Stimulated activated CD8-positive, alpha-beta memory T cell treated with anti-CD3 and anti-CD28 coated beads, Interleukin-15, amount 100 ng/mL, for 1 hour (primary cell): ENCODE data around the gene CARMIL1.

Experiments used
- DNase-seq: peaks from one replicate; pipeline ENCODE4 v3.0.0-alpha.2; 2020; ENCODE audit warnings: low read depth

CARMIL1 gene

DNA sequence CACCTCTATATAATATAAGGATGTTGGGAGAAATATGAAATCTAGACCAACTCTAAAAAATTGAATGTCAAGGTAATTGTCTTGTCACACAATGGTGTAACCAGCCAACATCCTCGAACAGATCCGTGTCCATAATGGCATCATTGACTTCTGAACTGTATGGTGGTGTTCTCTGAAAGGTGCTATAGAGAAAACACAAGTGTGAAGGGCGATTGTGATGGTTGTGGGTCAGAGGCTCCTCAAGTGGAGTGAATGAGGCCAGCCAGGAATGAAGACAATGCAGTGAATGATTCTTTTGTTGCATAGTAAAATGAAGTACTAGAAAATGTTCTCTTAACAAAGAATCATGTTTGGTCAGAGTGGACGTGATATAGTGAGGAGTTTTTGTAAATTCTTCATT is 58.3 kb downstream of the CARMIL1 start:
- no peak for DNase-seq

DNA sequence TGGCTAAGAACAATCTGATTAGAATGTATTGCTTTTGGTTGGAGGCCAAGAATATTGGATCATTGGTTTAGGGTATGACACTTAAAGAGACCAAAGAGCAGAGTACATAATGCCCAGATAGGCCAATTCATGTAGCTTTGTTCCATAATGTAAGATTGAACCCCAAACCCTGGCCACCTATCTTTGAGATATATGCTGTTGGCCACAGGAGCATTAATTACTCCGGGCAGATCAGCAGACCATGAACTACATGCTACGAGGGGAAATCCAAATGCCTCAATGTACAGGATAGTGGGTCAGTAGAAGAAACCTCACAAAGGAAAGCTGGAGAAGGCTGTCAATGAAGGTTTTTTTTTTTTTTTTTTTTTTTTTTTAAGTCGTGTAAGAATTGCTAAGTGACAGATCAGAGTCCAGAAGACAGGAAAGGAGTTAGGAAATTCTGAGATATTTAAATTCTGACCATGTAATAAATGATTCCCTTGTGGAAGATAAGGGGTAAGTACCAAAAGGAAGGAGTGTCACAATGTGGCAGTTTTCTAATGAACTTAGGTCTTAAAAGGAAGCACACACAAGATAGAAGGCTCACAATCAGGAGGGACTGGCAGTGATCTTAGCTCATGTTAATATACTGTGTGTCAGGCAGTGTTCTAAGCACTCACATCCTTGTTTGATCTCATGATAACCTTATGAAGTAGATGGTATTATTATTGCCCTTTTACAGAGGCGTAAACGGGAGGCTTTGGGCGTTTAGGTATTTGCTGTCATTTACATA is 61.4 kb downstream of the CARMIL1 start:
- no peak for DNase-seq

DNA sequence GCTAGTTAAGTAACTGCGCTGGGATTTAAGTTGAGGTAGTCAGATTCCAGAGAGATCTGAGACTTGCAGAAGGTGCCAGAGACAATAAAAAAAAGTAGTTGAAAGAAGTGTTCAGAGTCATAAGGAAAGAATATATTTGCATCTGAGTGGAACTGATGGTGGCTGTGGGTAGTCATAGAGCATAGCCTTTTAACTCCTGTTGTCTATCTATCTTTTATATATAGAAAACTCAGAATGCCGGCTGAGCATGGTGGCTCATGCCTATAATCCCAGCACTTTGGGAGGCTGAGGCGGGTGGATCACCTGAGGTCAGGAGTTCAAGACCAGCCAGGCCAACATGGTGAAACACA is 62.0 kb downstream of the CARMIL1 start:
- no peak for DNase-seq

DNA sequence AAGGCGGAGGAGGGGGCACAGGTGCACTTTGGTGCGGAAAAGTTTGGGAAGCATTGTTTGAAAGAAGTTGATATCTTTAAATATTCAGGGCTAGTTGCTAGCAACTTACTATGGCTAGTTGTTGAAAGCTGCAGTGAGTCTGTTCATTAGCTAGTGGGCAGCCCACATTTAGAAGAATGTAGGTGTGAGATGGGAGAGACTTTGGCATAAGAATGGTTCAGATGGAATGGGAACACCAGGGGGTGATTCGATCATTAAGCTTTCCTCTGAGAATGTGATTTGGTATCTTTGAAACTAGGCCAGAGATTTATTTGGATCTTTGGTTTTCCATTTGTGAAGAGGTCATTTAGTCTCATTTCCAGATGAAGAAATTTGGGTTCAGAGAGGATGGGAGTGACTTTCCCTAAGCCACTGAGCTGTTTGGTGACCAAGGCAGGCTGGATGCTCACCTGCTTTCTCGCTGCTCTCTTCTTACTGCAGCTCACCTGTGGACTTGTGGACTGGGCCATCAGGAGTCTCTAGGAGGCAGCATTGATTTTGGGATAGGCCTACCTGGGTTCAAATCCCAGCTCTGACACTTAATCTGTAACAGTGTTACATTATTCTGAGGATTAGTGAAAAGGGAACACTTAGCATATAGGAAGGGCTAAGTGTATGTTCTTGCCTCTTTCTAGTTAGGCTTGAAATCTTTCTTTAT is 62.9 kb downstream of the CARMIL1 start:
- no peak for DNase-seq

DNA sequence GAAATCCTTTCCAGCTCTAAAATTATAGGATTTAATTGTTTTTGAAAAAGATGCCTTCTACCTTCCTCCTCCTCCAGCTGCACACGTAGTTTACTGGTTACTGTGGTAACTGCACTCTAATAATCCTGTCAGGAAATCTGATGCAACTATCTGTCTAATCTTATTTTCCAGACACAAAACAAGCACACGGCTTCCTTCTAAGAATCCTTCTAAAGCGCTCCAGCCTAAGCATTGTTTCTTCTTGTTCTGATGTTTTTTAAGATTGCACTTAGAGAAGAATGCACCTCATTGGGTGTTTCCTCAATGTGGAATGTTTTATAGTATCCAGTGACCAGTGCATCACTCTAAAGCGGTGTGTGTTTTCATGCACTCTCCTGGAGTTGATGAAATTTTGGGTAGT is 63.6 kb downstream of the CARMIL1 start:
- DNase-seq: no peak

DNA sequence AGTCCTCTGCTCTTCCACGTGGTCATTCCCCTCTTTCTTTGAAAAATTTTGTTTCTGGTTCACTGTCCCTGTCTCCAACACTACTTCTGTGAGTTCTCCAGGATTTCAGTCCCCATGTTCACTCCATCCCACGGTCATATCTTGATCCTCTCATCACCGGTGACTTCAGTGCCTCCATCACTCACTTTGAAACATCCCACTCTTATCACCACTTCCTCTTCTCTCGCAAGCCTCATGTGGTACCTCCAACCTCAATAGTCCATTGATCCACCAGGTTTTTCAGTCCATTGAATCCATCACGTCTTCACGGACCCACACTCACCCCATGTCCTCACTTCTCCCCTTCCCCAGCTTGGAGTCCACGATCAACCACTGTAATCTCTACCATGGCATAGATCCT is 64.8 kb downstream of the CARMIL1 start:
- DNase-seq: no peak

DNA sequence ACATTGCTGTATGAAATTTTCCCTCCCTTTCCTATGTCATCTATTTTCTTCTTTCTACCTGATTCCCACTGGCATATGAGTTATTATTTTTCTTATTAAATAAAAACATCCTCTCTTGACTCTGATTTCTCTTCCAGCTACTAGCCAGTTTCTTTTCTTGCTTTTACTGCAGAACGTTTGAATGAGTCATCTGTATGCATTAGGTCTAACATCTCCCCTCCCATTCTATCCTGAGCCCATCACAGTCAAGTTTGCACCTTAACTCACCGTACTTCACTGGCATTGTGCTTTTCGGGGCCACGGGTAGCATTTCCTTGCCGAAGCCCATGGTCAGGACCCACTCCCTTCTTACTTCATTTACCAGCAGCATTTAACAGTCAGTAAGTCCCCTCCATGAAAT is 65.7 kb downstream of the CARMIL1 start:
- DNase-seq: no peak

DNA sequence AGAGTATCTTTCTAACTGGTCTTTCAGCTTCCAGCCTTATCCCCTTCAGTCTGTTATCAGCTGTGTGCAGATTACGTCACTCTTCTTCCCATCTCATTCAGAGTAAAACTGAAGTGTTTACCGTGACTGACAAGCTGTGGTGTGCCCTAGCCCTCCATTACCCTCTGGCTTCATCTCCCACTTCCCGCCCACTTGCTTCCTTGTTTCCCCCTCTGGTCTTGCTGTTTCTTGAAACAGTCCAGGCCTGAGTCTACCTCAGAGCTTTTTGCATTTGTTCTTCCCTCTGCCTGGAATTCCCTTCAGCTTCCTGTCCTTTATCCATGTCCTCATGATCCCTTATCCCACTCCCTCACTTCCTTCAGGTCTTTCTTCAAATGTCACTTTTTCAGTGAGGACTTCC is 66.9 kb downstream of the CARMIL1 start:
- DNase-seq: no peak

DNA sequence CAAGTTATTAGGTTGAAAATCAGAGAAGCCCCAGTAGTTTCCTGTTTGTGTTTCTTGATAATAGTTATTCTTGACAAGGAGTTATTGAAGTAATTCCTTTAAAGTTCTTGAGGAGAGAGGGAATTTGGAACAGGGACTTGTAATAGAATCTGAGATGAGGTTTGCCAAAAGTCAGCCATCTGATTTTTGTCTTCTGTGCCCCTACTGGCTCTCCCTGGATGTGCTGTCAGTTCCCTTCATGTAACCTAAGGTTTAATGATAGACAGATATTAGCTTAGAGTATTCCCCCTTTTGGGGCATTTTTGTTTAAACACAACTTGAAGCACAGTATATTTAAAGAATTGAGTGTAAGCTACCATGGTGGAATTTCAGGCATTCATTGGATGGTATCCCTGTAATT is 71.4 kb downstream of the CARMIL1 start:
- no peak for DNase-seq

DNA sequence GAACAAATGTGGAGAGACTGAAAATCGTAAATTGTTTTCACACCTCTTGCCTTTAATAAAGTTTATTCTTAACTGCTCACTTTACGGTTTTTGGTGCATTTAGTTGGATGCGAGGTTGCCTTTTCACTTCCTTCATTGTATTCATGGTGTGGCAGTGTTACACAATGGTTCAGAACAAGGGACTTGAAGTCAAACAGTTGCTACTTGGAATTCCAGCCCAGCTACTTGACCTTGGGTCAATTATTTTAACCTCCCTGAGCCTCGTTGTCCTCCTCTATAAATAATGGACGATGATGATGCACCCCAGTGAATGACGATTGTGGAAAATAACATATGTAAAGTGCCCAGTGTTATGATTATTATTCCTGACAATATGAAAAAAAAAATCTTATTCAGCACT is 72.3 kb downstream of the CARMIL1 start:
- no peak for DNase-seq

DNA sequence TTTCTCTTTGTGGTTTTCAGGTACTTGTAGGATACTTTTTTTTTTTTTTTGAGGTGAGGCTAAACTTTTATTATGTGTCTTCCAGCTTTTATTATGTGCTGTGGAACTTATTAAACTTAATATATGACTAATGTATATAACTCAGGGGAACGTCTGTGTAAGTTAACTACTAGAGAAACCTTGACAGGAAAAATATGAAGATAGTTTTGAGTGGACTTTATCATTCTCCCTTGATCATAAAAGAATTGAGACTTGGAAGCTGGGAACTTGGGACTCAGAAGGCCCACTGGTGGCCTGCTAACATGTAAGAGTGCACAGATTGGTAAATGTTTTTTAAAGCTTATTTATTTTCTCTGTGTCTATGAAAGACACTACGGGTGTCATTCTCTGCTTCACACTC is 73.1 kb downstream of the CARMIL1 start:
- no peak for DNase-seq

DNA sequence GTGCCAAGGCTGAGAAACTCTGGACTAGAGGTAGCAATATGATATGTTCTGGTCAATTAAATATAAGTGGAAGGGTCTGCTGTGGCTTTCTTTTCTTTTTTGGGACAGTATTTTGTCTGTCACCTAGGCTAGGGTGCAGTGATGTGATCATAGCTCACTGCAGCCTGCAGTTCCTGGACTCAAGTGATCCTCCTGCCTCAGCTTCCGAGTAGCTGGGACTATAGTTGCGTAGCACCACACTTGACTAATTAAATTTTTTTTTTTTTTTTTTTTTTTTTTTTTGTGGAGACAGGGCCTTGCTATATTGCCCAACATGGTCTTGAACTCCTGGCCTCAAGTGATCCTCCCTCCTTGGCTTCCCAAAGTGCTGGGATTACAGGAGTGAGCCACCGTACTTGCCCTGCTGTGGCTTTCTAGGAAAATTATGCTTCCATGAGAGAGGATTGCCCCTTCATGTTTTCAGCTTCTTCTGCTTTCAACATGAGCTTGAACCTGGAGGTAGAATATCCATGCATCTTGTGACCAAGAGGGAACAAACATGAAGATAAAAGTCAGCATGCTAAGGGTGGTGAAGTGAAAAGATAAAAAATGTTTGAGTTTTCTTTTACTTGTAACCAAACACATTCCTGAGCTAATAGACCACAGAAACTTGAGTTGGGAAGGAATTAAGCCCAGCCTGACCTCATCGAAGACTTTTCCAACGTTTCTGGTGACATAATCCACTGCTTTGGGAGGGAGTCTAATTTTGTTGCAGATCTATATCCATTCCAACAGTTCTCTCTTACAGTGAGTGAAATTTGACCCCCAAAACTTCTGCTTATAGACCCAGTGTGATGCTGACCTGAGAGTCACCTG is 75.1 kb downstream of the CARMIL1 start:
- no peak for DNase-seq

DNA sequence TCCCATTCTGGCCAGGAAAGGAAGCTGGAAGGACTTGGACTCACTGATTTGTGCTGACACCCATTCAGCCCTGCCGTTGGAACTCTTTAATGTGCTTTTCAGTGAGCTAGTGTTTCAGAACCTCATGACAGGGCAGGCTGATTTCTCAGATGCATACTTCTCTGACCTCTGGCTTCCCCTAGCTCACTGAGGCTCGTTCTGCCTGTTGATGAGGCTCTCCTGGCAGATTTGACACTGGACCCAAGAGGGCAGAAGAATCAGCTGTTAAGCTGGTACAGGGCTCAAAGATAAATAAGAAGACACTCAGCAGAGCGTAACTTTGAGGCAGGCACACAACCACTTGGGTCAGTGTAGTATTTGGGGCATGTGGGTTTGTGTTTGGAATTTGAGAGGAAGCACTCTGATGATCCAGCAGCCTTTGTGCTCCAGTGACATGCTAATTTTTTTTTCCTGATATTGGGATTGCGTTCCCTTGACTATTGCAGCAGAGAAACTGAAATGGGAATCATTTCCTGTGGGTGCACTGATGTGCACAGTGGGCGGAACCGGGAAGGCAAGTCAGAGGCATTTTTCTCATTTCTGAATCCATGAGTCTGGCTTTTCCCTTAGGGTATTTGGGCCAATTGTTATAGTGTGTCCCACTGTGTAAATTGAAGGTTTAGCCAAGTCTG is 80.2 kb downstream of the CARMIL1 start:
- DNase-seq: no peak

DNA sequence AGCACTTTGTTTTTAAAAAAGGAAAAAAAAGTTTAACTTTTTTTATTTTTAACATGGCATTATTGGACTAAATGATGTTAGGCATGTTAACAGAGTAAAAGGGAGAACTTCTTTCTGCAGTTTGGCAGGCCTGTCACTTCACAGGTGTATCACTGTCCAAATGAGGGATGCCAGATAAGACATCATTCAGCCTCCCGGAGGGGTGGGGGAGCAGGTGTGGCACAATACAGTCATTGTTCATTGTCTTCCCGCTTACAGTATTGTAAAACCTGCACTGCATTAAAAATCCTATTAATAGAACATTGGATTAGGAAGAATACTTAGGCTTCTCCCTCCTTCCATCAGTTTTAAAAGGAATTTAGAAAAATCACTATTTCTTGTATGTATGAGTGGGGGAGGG is 80.7 kb downstream of the CARMIL1 start:
- DNase-seq: no peak

DNA sequence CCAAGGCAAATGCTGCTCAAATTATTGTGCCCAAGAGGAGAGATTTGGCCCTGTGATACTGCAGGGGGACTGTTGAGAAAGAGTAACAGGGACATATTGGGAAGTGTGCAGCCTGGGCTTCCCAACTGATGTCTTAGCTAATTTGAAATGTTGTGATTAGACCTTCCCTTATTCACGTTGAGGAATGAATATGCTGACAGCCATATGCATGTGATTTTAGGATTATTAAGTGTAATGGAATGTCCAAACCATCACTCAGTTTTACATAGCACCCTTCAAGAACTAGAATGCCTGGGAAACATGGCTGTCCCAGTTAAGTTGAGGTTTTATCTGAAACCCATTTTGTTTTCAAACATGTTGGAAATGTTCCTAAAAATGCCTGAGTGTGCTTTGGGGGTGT is 81.4 kb downstream of the CARMIL1 start:
- no peak for DNase-seq

DNA sequence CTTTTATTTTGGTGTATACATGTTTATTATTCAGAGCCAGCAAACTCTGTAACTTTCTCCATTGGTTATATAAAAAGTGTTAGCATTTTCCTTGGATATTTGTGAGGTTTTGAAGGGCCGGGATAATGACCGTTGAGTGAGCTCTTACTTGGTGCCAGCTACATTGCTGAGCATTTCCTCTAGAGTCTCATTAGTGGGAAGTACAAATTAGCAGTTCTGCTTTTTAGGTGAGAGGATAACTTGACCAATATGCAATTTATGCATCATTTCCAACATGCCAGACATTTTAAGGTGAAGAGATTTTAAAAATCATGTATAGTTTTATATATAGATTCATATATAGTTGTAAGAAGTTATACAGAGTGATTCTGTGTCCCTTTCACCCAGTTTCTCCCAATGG is 84.3 kb downstream of the CARMIL1 start:
- no peak for DNase-seq

DNA sequence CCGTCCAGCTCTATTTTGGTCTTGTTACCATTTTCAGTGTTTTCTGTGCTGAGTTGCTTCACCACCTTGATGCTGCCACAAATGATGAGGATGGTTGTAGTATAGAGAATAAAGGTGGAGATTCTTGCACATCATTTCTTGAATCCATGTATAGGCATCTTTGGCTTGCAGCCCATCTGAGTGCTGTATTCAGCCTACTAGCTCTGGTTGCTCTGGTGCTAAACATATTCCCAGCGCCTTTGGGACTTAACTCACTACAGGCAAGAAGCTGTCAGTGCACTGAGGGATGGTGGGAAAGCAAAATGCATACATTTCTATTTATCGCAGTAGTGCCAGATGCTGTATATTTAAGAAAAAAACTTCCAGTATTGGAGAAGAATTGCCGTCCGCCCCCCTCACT is 86.0 kb downstream of the CARMIL1 start:
- DNase-seq: no peak

DNA sequence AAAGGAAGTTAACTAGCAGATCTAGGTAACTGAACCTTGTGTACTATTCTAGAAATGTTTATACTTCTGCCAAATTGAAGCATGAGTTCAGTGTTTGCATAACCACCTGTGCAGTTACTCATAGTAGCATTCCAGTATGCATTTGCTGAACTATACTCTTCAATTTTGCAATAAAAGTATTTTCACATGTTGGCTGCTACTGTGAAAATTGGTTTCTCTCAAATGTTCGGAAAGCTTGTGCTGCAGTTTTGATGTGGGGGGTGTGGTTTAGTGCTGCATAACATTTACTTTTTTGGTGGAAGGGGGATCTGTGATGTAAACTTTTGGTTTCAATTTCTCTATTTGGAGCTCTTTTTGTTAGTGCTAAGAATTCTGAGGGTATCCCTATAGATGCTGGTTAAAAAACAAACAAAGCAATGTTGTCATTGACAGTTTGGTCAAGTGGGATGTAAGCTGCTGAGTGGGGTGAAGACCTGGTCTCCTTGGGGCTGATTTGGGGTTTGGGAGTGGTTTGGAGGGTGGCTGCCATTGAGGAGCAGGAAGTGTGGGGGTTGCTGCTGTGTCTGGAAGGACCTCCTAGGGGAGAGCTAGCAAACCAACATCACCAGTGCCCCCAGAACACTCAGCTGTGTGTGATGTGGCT is 87.8 kb downstream of the CARMIL1 start:
- peak; percentile 6 for DNase-seq

DNA sequence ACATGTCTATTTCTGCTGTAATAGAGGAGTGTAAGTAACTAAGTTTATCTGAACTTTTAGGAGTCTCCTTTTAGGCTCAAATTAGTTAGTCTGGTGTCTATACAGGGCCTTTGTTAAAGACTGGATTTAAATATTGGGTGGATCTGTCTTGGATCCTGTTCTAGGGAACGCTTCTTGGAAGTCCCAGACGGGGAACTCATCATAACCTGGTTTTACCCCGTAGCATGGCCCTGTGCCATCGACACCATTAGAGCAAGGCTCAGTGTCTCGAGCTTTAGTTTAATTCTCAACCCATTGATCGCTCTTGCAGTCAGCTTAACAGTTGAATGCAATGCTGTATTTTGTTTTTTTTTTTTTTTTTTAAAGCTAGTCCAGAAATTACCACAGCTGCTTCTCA is 89.9 kb downstream of the CARMIL1 start:
- DNase-seq: no peak

DNA sequence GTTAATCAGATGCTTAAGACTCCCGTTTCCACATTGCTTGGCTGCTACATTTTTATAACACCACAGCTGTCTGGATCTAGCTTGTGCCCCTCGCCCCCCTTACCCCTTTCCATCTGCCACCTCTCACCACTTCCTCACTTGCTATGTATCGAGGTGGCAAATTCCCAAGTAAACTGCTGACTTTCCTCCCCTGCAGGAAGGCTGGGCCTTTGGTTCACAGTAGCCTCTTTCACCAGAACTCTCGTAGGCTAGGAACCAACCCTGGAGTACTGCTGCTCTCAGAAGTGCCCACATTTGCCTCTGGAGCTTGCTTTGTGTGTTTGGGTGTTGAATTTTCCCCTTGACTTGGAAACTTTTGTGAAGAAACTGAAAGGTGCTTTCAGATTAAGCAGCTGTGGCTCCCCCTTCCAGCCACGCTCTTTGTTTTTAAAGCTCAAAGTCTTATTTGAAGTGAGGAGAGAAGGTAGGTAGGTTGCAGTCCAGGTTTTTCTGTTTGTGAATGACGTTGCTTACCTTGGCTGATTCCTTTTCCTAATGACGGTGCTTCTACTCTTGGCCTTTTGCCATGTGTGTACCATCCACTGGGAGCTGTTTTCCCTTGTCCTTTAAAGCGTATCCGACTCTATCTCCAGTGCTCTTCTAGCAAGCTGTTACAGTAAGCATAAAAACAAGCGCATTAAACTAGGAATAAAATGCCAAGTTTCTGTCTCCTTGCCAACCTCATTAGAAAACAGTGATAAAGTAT is 90.4 kb downstream of the CARMIL1 start:
- DNase-seq: no peak
